Measurements from ENCODE around the gene CDC42BPA. TPM values are rescaled to one million over a fixed set of nuclear protein-coding genes. Genes with fewer than 3 reads are reported as not detected.

CDC42BPA gene
- total and polyA plus RNA-seq, 2 of the 8 experiments (the other 6 are each of a cell fraction or from before 2014, with no cell fraction given): 7.1 to 28.5 TPM

DNA sequence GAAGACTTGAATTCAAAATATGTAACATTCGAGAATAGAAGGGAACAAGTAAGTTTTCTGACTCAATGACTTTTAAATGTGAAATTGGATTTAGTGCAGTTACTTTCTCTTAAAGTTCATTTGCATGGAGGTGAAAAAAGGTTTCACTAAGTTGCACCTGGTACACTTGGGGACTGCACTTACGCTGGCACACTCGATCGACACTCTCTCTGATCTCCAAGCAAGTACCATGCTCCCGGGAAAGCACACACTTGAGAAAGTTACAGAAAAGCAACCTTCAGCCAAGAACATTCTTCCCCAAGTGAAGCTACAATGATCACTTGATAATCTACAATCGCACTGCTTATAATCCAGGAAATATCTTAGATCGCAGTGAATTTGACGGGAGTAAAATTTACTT lies 315.1 kb downstream of the CDC42BPA start:
- Histone ChIP-seq H4K20me1 (replicated peaks in 1 of 2; ENCODE audit: control insufficient read depth in 1 of 2, insufficient read depth in 2 of 2, low read length in 2 of 2) (peaks cover 0 to 3% of the 10 kb centered on the region in 2 experiments), H3K14ac (ENCODE audit: insufficient read length) (no peak overlapping the region), H3K36me3 (ENCODE audit: control insufficient read depth in 2 of 4, insufficient read depth in 4 of 4, low read length in 3 of 4) (no peaks in the 10 kb centered on the region), H4K91ac (replicated peaks; ENCODE audit: insufficient read length, low read length) (no peak overlapping the region), H3K56ac (replicated peaks; ENCODE audit: insufficient read length, low read depth, low read length) (no peak overlapping the region), H3K23me2 (ENCODE audit: low read depth, low read length) (no peaks in the 10 kb centered on the region), H3K23ac (ENCODE audit: insufficient read length) (no peak overlapping the region), H2BK15ac (ENCODE audit: low read length) (no peak overlapping the region), H3K9me3 (ENCODE audit: insufficient read depth in 2 of 2, low read depth in 1 of 2, low read length in 1 of 2) (no peaks in the 10 kb centered on the region), H2BK12ac (ENCODE audit: low read depth, low read length) (no peak overlapping the region), H4K8ac (ENCODE audit: extremely low read depth, insufficient read depth, low read length) (no peak overlapping the region), H2AK5ac (ENCODE audit: low read depth, low read length) (no peak overlapping the region), H3K79me2 (ENCODE audit: control insufficient read depth in 1 of 2, insufficient read depth in 2 of 2, low read length in 2 of 2) (no peaks in the 10 kb centered on the region), H2BK5ac (ENCODE audit: low read depth, low read length) (no peak overlapping the region), H4K5ac (ENCODE audit: insufficient read length, low read depth, low read length) (no peak overlapping the region), H2BK120ac (replicated peaks; ENCODE audit: low read depth, low read length) (no peak overlapping the region), H2AFZ (ENCODE audit: low read length) (no peak overlapping the region), H2BK20ac (ENCODE audit: low read length) (no peak overlapping the region), H3K27ac (ENCODE audit: low read depth, low read length) (no peak overlapping the region), H3K4me1 (replicated peaks in 1 of 4; ENCODE audit: control insufficient read depth in 3 of 4, insufficient read depth in 4 of 4, low read length in 3 of 4) (no peaks in the 10 kb centered on the region), H3K4me2 (ENCODE audit: insufficient read depth in 1 of 2, low read depth in 2 of 2, low read length in 2 of 2) (no peak overlapping the region), H3K4ac (replicated peaks; ENCODE audit: insufficient read length, low read depth, low read length) (no peak overlapping the region), H3K9ac (replicated peaks in 1 of 4; ENCODE audit: extremely low read depth in 1 of 4, low read depth in 3 of 4, low read length in 3 of 4) (no peak overlapping the region), H3K79me1 (ENCODE audit: low read depth, low read length) (no peaks in the 10 kb centered on the region), H3K4me3 (ENCODE audit: extremely low read depth in 1 of 4, insufficient read depth in 2 of 4, low read depth in 3 of 4, low read length in 4 of 4) (no peak overlapping the region), H3K27me3 (replicated peaks in 1 of 4; ENCODE audit: control insufficient read depth in 3 of 4, extremely low read depth in 1 of 4, insufficient read depth in 3 of 4, low read length in 3 of 4) (no peaks in the 10 kb centered on the region), H3K18ac (ENCODE audit: extremely low read depth, low read length) (no peak overlapping the region)
- CTCF ChIA-PET (ENCODE audit: partially characterized antibody): interaction anchor here (1.9 kb wide), 1 partner anchor 9 kb away, joined by 7 read pairs; no protein-coding TSS in a partner anchor
- 97% methylated on average over 8 of the region's 8 CpGs; no CpG with 5 or more reads in 1 of the 2 experiments for WGBS, 2 experiments (ENCODE audit: extremely low coverage in 1 of 2, insufficient coverage in 1 of 2, insufficient read length in 1 of 2, insufficient replicate concordance in 2 of 2, low coverage in 1 of 2, low lambda C conversion rate in 2 of 2, missing lambda C conversion rate in 1 of 2)
- no peak for DNase-seq (ENCODE audit: low read depth in 1 of 2, low spot score in 2 of 2)
- no peak for FAIRE-seq
- TF ChIP-seq NANOG (IDR thresholded peaks at IDR 0.05; ENCODE audit: insufficient read depth, low read depth, low read length, poor library complexity, severe bottlenecking) (no peak), TAF7 (optimal IDR thresholded peaks at IDR 0.05; ENCODE audit: borderline replicate concordance, low read depth, low read length) (no peak), RFX5 (IDR thresholded peaks at IDR 0.05; ENCODE audit: borderline replicate concordance, low read depth, low read length) (no peak), TAF1 (IDR thresholded peaks at IDR 0.05; ENCODE audit: low read depth, low read length) (no peak), CREB1 (IDR thresholded peaks at IDR 0.05) (no peak), GABPA (IDR thresholded peaks at IDR 0.05; ENCODE audit: borderline replicate concordance, insufficient read depth, low read length) (no peak)
- POLR2A ChIA-PET (ENCODE audit: partially characterized antibody): no interaction called here

All from H1 (cell line).